Measurements from ENCODE around the gene PSMB2. TPM values are rescaled to one million over a fixed set of nuclear protein-coding genes. Genes with fewer than 3 reads are reported as not detected.

Gene PSMB2
- total and polyA plus RNA-seq, 9 donors = 19.8 to 63.9 (median 60.2) TPM

- Histone ChIP-seq H3K4me1 (ENCODE audit: control insufficient read depth, insufficient read depth, low read length) (no peaks in the 10 kb centered on the region), H3K27ac (ENCODE audit: low read length) (no peak overlapping the region), H3K9me3 (replicated peaks; ENCODE audit: control insufficient read depth, low read depth, low read length) (no peaks in the 10 kb centered on the region), H3K36me3 (ENCODE audit: control insufficient read depth, insufficient read depth, low read length) (peaks cover 34% of the 10 kb centered on the region), H3K27me3 (ENCODE audit: control insufficient read depth, insufficient read depth, low read length) (no peaks in the 10 kb centered on the region), H3K4me3 (ENCODE audit: low read length) (no peak overlapping the region)
- DNase-seq = no peak
- no CpG with 5 or more reads among the region's 4 CpGs for WGBS (ENCODE audit: insufficient coverage)
Observed at GRCh38 chr1:35622510-35623178, 18.7 kb downstream of the PSMB2 start.

GRCh38 chr1:35619237-35620121 lies 21.8 kb downstream of the PSMB2 start:
- Histone ChIP-seq H3K4me3 (ENCODE audit: low read length) (no peak overlapping the region), H3K4me1 (ENCODE audit: control insufficient read depth, insufficient read depth, low read length) (no peaks in the 10 kb centered on the region), H3K9me3 (replicated peaks; ENCODE audit: control insufficient read depth, low read depth, low read length) (no peaks in the 10 kb centered on the region), H3K27me3 (ENCODE audit: control insufficient read depth, insufficient read depth, low read length) (no peaks in the 10 kb centered on the region), H3K27ac (ENCODE audit: low read length) (no peak overlapping the region), H3K36me3 (ENCODE audit: control insufficient read depth, insufficient read depth, low read length) (peaks cover 33% of the 10 kb centered on the region)
- no peak for DNase-seq
- 100% methylated on average over 1 of the region's 6 CpGs for WGBS (ENCODE audit: insufficient coverage)

GRCh38 chr1:35615440-35615839 lies 25.9 kb downstream of the PSMB2 start:
- H3K36me3 ChIP-seq (ENCODE audit: control insufficient read depth, insufficient read depth, low read length) = peaks cover 29% of the 10 kb centered on the region

GRCh38 chr1:35611655-35612054 lies 29.7 kb downstream of the PSMB2 start:
- Histone ChIP-seq H3K4me1 (ENCODE audit: control insufficient read depth, insufficient read depth, low read length) (no peaks in the 10 kb centered on the region), H3K9me3 (replicated peaks; ENCODE audit: control insufficient read depth, low read depth, low read length) (no peaks in the 10 kb centered on the region), H3K27me3 (ENCODE audit: control insufficient read depth, insufficient read depth, low read length) (no peaks in the 10 kb centered on the region), H3K36me3 (ENCODE audit: control insufficient read depth, insufficient read depth, low read length) (peaks cover 29% of the 10 kb centered on the region), H3K4me3 (ENCODE audit: low read length) (no peak overlapping the region), H3K27ac (ENCODE audit: low read length) (no peak overlapping the region)
- 96% methylated on average over 3 of the region's 7 CpGs for WGBS (ENCODE audit: insufficient coverage)
- DNase-seq = no peak

More at GRCh38 chr1:35615440-35615839, 25.9 kb downstream of the PSMB2 start:
- Histone ChIP-seq H3K9me3 (replicated peaks; ENCODE audit: control insufficient read depth, low read depth, low read length) (no peaks in the 10 kb centered on the region), H3K4me1 (ENCODE audit: control insufficient read depth, insufficient read depth, low read length) (no peaks in the 10 kb centered on the region), H3K27ac (ENCODE audit: low read length) (no peak overlapping the region), H3K27me3 (ENCODE audit: control insufficient read depth, insufficient read depth, low read length) (no peaks in the 10 kb centered on the region), H3K4me3 (ENCODE audit: low read length) (no peak overlapping the region)
- 80% methylated on average over 7 of the region's 8 CpGs for WGBS (ENCODE audit: insufficient coverage)
- DNase-seq = no peak

GRCh38 chr1:35605867-35606182 lies 35.5 kb downstream of the PSMB2 start:
- Histone ChIP-seq H3K9me3 (replicated peaks; ENCODE audit: control insufficient read depth, low read depth, low read length) (no peaks in the 10 kb centered on the region), H3K36me3 (ENCODE audit: control insufficient read depth, insufficient read depth, low read length) (peaks cover 50% of the 10 kb centered on the region), H3K27me3 (ENCODE audit: control insufficient read depth, insufficient read depth, low read length) (no peaks in the 10 kb centered on the region), H3K27ac (ENCODE audit: low read length) (no peak overlapping the region), H3K4me3 (ENCODE audit: low read length) (no peak overlapping the region), H3K4me1 (ENCODE audit: control insufficient read depth, insufficient read depth, low read length) (peaks cover 4% of the 10 kb centered on the region)
- DNase-seq = no peak
- WGBS (ENCODE audit: insufficient coverage) = 87% methylated on average over 3 of the region's 4 CpGs

GRCh38 chr1:35605071-35605866 lies 36.1 kb downstream of the PSMB2 start:
- WGBS (ENCODE audit: insufficient coverage) = 67% methylated on average over 5 of the region's 6 CpGs
- no peaks in the 10 kb centered on the region for H3K9me3 ChIP-seq (replicated peaks; ENCODE audit: control insufficient read depth, low read depth, low read length)
- no peak overlapping the region for H3K4me3 ChIP-seq (ENCODE audit: low read length)
- no peaks in the 10 kb centered on the region for H3K27me3 ChIP-seq (ENCODE audit: control insufficient read depth, insufficient read depth, low read length)
- H3K4me1 ChIP-seq (ENCODE audit: control insufficient read depth, insufficient read depth, low read length) = peaks cover 4% of the 10 kb centered on the region
- peaks cover 50% of the 10 kb centered on the region for H3K36me3 ChIP-seq (ENCODE audit: control insufficient read depth, insufficient read depth, low read length)
- DNase-seq = no peak
- no peak overlapping the region for H3K27ac ChIP-seq (ENCODE audit: low read length)

GRCh38 chr1:35603941-35604340 lies 37.4 kb downstream of the PSMB2 start:
- Histone ChIP-seq H3K27ac (ENCODE audit: low read length) (no peak overlapping the region), H3K9me3 (replicated peaks; ENCODE audit: control insufficient read depth, low read depth, low read length) (no peaks in the 10 kb centered on the region), H3K4me1 (ENCODE audit: control insufficient read depth, insufficient read depth, low read length) (peaks cover 4% of the 10 kb centered on the region), H3K36me3 (ENCODE audit: control insufficient read depth, insufficient read depth, low read length) (peaks cover 45% of the 10 kb centered on the region), H3K4me3 (ENCODE audit: low read length) (no peak overlapping the region), H3K27me3 (ENCODE audit: control insufficient read depth, insufficient read depth, low read length) (no peaks in the 10 kb centered on the region)
- no CpG with 5 or more reads among the region's 4 CpGs for WGBS (ENCODE audit: insufficient coverage)
- no peak for DNase-seq

- Histone ChIP-seq H3K27me3 (ENCODE audit: control insufficient read depth, insufficient read depth, low read length) (no peaks in the 10 kb centered on the region), H3K36me3 (ENCODE audit: control insufficient read depth, insufficient read depth, low read length) (peaks cover 42% of the 10 kb centered on the region), H3K27ac (ENCODE audit: low read length) (no peak overlapping the region), H3K9me3 (replicated peaks; ENCODE audit: control insufficient read depth, low read depth, low read length) (no peaks in the 10 kb centered on the region), H3K4me3 (ENCODE audit: low read length) (no peak overlapping the region), H3K4me1 (ENCODE audit: control insufficient read depth, insufficient read depth, low read length) (peaks cover 4% of the 10 kb centered on the region)
- DNase-seq = no peak
- no CpG with 5 or more reads among the region's 3 CpGs for WGBS (ENCODE audit: insufficient coverage)
Observed at GRCh38 chr1:35603468-35603867, 37.9 kb downstream of the PSMB2 start.

GRCh38 chr1:35600593-35600992 lies 40.7 kb downstream of the PSMB2 start:
- Histone ChIP-seq H3K4me1 (ENCODE audit: control insufficient read depth, insufficient read depth, low read length) (peaks cover 3% of the 10 kb centered on the region), H3K9me3 (replicated peaks; ENCODE audit: control insufficient read depth, low read depth, low read length) (no peaks in the 10 kb centered on the region), H3K27me3 (ENCODE audit: control insufficient read depth, insufficient read depth, low read length) (no peaks in the 10 kb centered on the region), H3K36me3 (ENCODE audit: control insufficient read depth, insufficient read depth, low read length) (peaks cover 40% of the 10 kb centered on the region), H3K27ac (ENCODE audit: low read length) (no peak overlapping the region), H3K4me3 (ENCODE audit: low read length) (no peak overlapping the region)
- DNase-seq = no peak
- 100% methylated on average over 3 of the region's 3 CpGs for WGBS (ENCODE audit: insufficient coverage)

GRCh38 chr1:35599411-35599810 lies 41.9 kb downstream of the PSMB2 start:
- Histone ChIP-seq H3K4me1 (ENCODE audit: control insufficient read depth, insufficient read depth, low read length) (no peaks in the 10 kb centered on the region), H3K27me3 (ENCODE audit: control insufficient read depth, insufficient read depth, low read length) (no peaks in the 10 kb centered on the region), H3K4me3 (ENCODE audit: low read length) (no peak overlapping the region), H3K27ac (ENCODE audit: low read length) (no peak overlapping the region), H3K36me3 (ENCODE audit: control insufficient read depth, insufficient read depth, low read length) (peaks cover 32% of the 10 kb centered on the region), H3K9me3 (replicated peaks; ENCODE audit: control insufficient read depth, low read depth, low read length) (no peaks in the 10 kb centered on the region)
- DNase-seq = no peak
- WGBS (ENCODE audit: insufficient coverage) = 56% methylated on average over 3 of the region's 3 CpGs
